ENCODE measurements around the gene TLNRD1.
A peak's percentile ranks its signal among the peaks of the same experiment; 100 is the strongest.

The TLNRD1 gene

DNA sequence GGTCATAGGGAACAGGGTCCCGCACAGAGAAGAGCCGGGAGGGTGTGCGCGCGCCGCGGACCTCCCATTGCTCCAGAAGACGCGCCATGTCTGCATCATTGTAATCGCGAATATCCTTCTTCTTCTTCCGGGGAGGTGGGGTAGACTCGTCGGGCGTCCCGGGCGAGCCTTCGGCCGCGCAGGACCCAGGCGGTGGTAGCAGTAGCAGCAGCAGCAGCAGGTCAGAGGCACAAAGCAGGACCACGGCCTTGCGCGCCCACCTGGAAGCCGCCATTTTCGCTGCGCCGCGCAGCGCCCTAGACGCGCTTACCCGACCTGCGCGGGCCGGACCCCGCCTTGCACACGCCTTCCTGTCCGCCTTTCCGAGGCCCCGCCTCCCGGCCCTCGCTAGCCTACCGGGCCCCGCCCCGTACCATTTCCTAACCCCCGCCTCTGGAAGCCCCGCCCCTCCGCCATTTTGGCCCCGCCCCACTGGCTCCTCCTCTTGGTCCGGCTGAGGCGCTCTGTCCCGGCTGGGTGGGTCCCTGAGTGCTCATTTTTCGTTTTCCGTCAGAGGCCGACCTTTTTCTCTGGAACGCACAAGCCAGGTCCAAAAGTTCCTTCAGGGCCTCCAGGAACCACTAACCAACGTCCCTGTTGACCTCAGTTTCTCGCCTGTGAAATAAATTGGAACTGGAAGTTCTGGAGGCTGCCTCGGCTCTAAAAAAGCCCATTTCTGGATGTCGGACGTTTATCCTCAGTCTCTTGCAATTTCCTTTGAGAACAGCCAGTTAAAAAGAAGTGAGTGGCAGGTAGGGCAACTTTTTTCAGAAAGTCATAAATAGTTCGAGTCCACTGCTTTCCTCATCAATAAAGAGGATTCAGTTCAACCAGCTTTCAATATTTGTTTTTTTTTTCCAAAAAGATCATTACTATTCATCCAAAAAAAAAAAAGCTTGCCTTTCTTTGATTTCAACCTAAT, 10.9 kb upstream of the TLNRD1 start, which contains the start of gene MESD:
Gene MESD (minus strand): TSS at position 302 of the 961 bp plus-strand sequence. CDS start 28 bp downstream, at position 274.
- Histone ChIP-seq H3K36me3 (ENCODE audit: control insufficient read depth, insufficient read depth, low read length) (no peaks in the 10 kb centered on the region), H3K4me3 (ENCODE audit: insufficient read depth, low read depth, low read length, poor library complexity, severe bottlenecking) (peak within 1 kb of the TSS; percentile 99), H3K9me3 (ENCODE audit: control insufficient read depth, low read length) (no peaks in the 10 kb centered on the region), H3K27me3 (replicated peaks; ENCODE audit: control insufficient read depth, insufficient read depth, low read length, poor library complexity, severe bottlenecking) (no peaks in the 10 kb centered on the region), H3K4me1 (ENCODE audit: control insufficient read depth, insufficient read depth, low read length, poor library complexity, severe bottlenecking) (peaks cover 14% of the 10 kb centered on the region), H3K27ac (ENCODE audit: insufficient read depth, low read length, poor library complexity, severe bottlenecking) (peak within 1 kb of the TSS; percentile 93)
- DNase-seq, result peak; percentile 91 to 96 (median 95)

DNA sequence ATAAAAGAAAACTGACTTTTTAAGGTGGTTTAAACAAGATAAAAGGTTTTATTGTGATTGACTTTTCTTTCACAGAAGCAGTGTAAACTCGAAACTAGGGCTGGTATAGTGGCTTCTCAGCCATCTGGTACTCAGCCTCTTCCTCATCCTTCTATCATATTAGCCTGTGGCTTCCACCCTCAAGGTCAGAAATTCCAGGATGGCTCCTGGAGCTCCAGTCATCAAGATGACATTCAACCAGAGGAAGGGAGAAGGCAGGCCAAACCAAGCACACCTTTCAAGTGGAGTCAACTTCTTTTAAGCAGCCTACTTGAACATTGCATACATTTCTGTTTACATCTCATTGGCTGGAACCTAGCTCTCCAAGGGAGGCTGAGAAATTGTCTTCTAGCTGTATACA, 9.8 kb upstream of the TLNRD1 start:
- Histone ChIP-seq H3K27me3 (replicated peaks; ENCODE audit: control insufficient read depth, insufficient read depth, low read length, poor library complexity, severe bottlenecking) (no peaks in the 10 kb centered on the region), H3K27ac (ENCODE audit: insufficient read depth, low read length, poor library complexity, severe bottlenecking) (no peak overlapping the region), H3K9me3 (ENCODE audit: control insufficient read depth, low read length) (no peaks in the 10 kb centered on the region), H3K4me3 (ENCODE audit: insufficient read depth, low read depth, low read length, poor library complexity, severe bottlenecking) (no peak overlapping the region), H3K4me1 (ENCODE audit: control insufficient read depth, insufficient read depth, low read length, poor library complexity, severe bottlenecking) (peaks cover 14% of the 10 kb centered on the region), H3K36me3 (ENCODE audit: control insufficient read depth, insufficient read depth, low read length) (no peaks in the 10 kb centered on the region)
- DNase-seq, result no peak

DNA sequence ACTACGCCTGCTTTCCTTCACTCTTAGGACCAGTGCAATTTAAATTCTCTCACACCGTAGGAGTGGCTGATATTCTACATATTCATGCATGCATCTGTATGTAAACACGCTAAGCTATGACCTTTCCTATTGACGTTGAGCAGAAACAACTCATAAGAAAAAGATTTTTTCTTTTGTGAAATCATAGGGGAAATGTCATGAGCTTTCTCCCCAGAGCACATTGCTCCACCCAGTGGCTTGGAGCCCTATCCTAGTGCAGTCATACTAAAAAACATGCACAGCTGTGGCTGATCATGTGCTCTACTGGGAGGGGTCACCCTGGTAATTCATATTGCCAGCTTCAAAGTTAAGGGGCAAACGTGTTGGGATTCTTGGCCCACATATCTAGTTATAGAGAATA, 9.3 kb upstream of the TLNRD1 start:
- Histone ChIP-seq H3K4me1 (ENCODE audit: control insufficient read depth, insufficient read depth, low read length, poor library complexity, severe bottlenecking) (peaks cover 14% of the 10 kb centered on the region), H3K9me3 (ENCODE audit: control insufficient read depth, low read length) (no peaks in the 10 kb centered on the region), H3K27me3 (replicated peaks; ENCODE audit: control insufficient read depth, insufficient read depth, low read length, poor library complexity, severe bottlenecking) (no peaks in the 10 kb centered on the region), H3K27ac (ENCODE audit: insufficient read depth, low read length, poor library complexity, severe bottlenecking) (no peak overlapping the region), H3K36me3 (ENCODE audit: control insufficient read depth, insufficient read depth, low read length) (no peaks in the 10 kb centered on the region), H3K4me3 (ENCODE audit: insufficient read depth, low read depth, low read length, poor library complexity, severe bottlenecking) (no peak overlapping the region)
- no peak for DNase-seq

DNA sequence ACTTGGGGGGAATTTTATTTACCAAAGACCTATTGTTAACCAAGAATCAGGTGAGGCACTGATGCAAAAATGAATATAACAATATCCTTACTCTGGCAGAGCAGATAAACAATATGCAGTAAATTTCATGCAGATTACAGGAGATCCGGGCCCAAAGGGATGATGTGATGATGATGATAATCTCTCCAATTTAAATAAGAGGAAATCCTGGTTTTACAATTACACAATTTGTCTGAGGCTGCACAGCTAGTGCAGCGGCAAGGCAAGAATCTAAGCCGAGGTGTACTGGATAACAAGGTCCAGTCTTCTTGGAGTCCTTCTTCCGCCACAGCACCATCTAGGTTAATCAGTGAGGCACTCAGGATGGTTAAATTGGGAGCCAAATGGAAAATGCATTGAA, 8.7 kb upstream of the TLNRD1 start:
- Histone ChIP-seq H3K36me3 (ENCODE audit: control insufficient read depth, insufficient read depth, low read length) (no peaks in the 10 kb centered on the region), H3K4me3 (ENCODE audit: insufficient read depth, low read depth, low read length, poor library complexity, severe bottlenecking) (no peak overlapping the region), H3K9me3 (ENCODE audit: control insufficient read depth, low read length) (no peaks in the 10 kb centered on the region), H3K27me3 (replicated peaks; ENCODE audit: control insufficient read depth, insufficient read depth, low read length, poor library complexity, severe bottlenecking) (no peaks in the 10 kb centered on the region), H3K4me1 (ENCODE audit: control insufficient read depth, insufficient read depth, low read length, poor library complexity, severe bottlenecking) (peaks cover 14% of the 10 kb centered on the region), H3K27ac (ENCODE audit: insufficient read depth, low read length, poor library complexity, severe bottlenecking) (no peak overlapping the region)
- DNase-seq, result no peak

DNA sequence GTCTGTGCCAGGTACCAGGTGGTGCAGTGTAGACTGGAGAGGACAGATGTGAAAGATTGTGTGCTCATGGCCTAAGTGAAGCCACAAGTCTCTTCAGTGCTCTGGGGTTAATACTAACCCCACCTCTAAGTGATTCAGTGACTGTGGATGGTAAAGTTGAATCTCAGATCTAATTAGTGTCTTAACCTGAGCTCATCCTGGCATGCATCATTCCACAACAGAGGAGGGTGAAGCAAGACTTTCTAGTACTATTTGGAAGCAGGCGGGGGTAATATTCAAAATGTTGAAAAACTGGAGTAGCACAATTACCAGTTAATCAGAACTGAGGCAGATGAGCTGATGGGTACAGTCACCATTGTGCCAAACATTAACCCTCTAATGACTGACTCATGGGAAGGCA, 8.3 kb upstream of the TLNRD1 start:
- DNase-seq, result no peak
- no peaks in the 10 kb centered on the region for H3K36me3 ChIP-seq (ENCODE audit: control insufficient read depth, insufficient read depth, low read length)
- no peak overlapping the region for H3K27ac ChIP-seq (ENCODE audit: insufficient read depth, low read length, poor library complexity, severe bottlenecking)
- peaks cover 14% of the 10 kb centered on the region for H3K4me1 ChIP-seq (ENCODE audit: control insufficient read depth, insufficient read depth, low read length, poor library complexity, severe bottlenecking)
- no peaks in the 10 kb centered on the region for H3K27me3 ChIP-seq (replicated peaks; ENCODE audit: control insufficient read depth, insufficient read depth, low read length, poor library complexity, severe bottlenecking)
- no peaks in the 10 kb centered on the region for H3K9me3 ChIP-seq (ENCODE audit: control insufficient read depth, low read length)
- no peak overlapping the region for H3K4me3 ChIP-seq (ENCODE audit: insufficient read depth, low read depth, low read length, poor library complexity, severe bottlenecking)

DNA sequence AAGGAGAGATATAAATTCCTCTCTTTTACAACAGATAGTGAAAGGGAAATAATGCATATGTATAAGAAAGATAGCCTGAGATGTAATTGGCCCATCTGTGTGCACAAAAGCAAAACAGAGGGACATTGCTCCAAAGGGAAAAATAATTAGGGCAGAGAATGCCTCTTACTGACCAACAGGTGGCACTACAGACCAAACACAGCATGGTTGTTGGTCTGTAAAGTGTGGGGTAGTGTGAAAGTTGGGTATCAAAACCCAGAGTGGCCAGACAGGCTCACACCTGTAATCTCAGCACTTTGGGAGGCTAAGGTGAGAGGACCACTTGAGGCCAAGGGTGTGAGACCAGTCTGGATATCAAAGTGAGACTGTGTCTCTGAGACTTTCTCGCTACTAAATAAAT, 4.5 kb upstream of the TLNRD1 start:
- Histone ChIP-seq H3K27me3 (replicated peaks; ENCODE audit: control insufficient read depth, insufficient read depth, low read length, poor library complexity, severe bottlenecking) (no peaks in the 10 kb centered on the region), H3K27ac (ENCODE audit: insufficient read depth, low read length, poor library complexity, severe bottlenecking) (no peak overlapping the region), H3K9me3 (ENCODE audit: control insufficient read depth, low read length) (no peaks in the 10 kb centered on the region), H3K36me3 (ENCODE audit: control insufficient read depth, insufficient read depth, low read length) (no peaks in the 10 kb centered on the region), H3K4me1 (ENCODE audit: control insufficient read depth, insufficient read depth, low read length, poor library complexity, severe bottlenecking) (peaks cover 11% of the 10 kb centered on the region), H3K4me3 (ENCODE audit: insufficient read depth, low read depth, low read length, poor library complexity, severe bottlenecking) (no peak overlapping the region)
- DNase-seq, result no peak

DNA sequence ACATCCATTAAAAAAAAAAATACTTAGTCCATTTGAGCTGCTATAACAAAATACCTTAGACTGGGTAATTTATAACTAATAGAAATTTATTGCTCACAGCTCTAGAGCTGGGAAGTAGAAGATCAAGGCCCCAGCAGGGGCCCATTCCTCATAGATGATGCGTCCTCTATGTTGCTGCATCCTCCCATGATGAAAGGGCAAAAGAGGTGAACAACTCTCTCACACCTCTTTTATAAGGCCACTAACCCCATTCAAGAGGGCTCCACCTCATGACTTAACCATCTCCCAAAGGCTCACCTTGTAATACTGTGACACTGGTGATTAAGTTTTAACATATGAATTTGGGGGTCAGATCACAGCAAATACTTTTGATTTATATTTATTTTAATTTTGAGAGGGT, 3.0 kb upstream of the TLNRD1 start:
- no peak for DNase-seq
- peaks cover 14% of the 10 kb centered on the region for H3K4me1 ChIP-seq (ENCODE audit: control insufficient read depth, insufficient read depth, low read length, poor library complexity, severe bottlenecking)
- no peak overlapping the region for H3K4me3 ChIP-seq (ENCODE audit: insufficient read depth, low read depth, low read length, poor library complexity, severe bottlenecking)
- H3K27me3 ChIP-seq (replicated peaks; ENCODE audit: control insufficient read depth, insufficient read depth, low read length, poor library complexity, severe bottlenecking), result no peaks in the 10 kb centered on the region
- H3K36me3 ChIP-seq (ENCODE audit: control insufficient read depth, insufficient read depth, low read length), result peaks cover under 1% of the 10 kb centered on the region
- no peak overlapping the region for H3K27ac ChIP-seq (ENCODE audit: insufficient read depth, low read length, poor library complexity, severe bottlenecking)
- no peaks in the 10 kb centered on the region for H3K9me3 ChIP-seq (ENCODE audit: control insufficient read depth, low read length)

DNA sequence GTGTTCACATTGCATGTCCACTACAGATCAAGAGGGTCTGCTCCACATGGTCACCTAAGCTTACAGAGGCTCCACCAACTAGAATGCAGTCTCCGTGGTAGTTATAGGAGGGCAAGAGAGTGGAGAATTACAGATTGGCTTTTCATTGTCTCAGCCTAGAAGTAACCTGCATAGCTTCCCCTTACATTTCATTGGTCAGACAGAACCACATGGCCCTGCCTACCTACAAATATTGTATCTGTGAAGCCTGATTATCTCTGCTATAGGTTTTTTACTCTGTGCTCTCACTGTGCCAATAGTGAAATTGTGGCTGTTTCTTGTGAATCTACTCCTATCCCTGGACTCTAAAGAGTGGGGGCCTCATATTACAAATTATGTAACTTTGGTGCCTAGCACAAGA, 2.5 kb upstream of the TLNRD1 start:
- Histone ChIP-seq H3K36me3 (ENCODE audit: control insufficient read depth, insufficient read depth, low read length) (peaks cover 6% of the 10 kb centered on the region), H3K4me3 (ENCODE audit: insufficient read depth, low read depth, low read length, poor library complexity, severe bottlenecking) (no peak overlapping the region), H3K27me3 (replicated peaks; ENCODE audit: control insufficient read depth, insufficient read depth, low read length, poor library complexity, severe bottlenecking) (no peaks in the 10 kb centered on the region), H3K27ac (ENCODE audit: insufficient read depth, low read length, poor library complexity, severe bottlenecking) (no peak overlapping the region), H3K4me1 (ENCODE audit: control insufficient read depth, insufficient read depth, low read length, poor library complexity, severe bottlenecking) (peaks cover 20% of the 10 kb centered on the region), H3K9me3 (ENCODE audit: control insufficient read depth, low read length) (no peaks in the 10 kb centered on the region)
- no peak for DNase-seq

DNA sequence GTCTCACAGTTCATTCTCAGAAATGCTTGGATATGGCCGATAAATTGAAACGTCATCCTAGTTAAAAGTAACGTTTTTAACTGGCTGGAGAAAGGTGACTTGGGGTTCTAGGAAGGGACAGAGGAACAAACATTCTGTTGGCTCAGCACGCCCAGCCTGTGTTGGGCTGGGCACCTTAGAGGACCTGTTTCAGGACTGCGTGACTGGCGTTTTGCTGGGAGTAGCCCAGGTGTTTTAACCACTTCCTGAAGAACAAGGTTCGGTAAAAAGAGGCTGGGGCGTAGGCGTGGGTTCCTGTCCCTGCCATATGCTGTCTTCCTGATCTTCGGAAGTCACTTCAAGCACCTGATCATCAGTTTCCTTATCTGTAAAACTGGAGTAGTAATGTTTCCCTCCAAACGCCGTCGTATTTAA, 1.1 kb upstream of the TLNRD1 start:
- Histone ChIP-seq H3K4me3 (ENCODE audit: insufficient read depth, low read depth, low read length, poor library complexity, severe bottlenecking) (peak overlapping the region; percentile 80), H3K27me3 (replicated peaks; ENCODE audit: control insufficient read depth, insufficient read depth, low read length, poor library complexity, severe bottlenecking) (no peaks in the 10 kb centered on the region), H3K36me3 (ENCODE audit: control insufficient read depth, insufficient read depth, low read length) (peaks cover 8% of the 10 kb centered on the region), H3K4me1 (ENCODE audit: control insufficient read depth, insufficient read depth, low read length, poor library complexity, severe bottlenecking) (peaks cover 29% of the 10 kb centered on the region), H3K27ac (ENCODE audit: insufficient read depth, low read length, poor library complexity, severe bottlenecking) (peak overlapping the region; percentile 93), H3K9me3 (ENCODE audit: control insufficient read depth, low read length) (no peaks in the 10 kb centered on the region)
- peak; percentile 45 to 49 (median 48) for DNase-seq

DNA sequence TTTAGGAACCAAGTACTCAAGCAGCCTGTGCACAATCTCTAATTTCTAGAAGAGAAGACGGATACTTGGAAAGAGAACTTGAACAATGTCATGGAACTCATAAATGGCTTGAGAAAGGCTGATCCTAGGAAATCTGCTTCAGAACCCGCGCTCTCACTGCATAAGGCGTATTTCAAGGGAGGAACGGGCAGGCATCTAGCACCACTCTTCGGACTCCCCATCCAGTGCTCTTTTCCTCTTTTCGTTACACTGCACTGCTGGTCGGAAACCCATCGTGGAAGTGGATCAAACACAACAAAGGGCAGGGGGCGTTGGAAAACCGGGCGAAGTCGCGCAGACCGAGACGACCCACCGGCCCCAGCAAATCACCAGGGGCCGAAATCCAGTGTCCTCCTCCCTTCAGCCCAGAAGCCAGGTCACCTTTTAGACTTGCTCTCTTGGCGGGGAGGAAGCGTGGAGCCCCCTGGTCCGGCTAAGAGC, 539 bp upstream of the TLNRD1 start:
- H3K4me1 ChIP-seq (ENCODE audit: control insufficient read depth, insufficient read depth, low read length, poor library complexity, severe bottlenecking), result peaks cover 32% of the 10 kb centered on the region

More for the DNA sequence above, 539 bp upstream of the TLNRD1 start:
- H3K27me3 ChIP-seq (replicated peaks; ENCODE audit: control insufficient read depth, insufficient read depth, low read length, poor library complexity, severe bottlenecking), result no peaks in the 10 kb centered on the region
- H3K4me3 ChIP-seq (ENCODE audit: insufficient read depth, low read depth, low read length, poor library complexity, severe bottlenecking), result peak overlapping the region; percentile 80
- H3K27ac ChIP-seq (ENCODE audit: insufficient read depth, low read length, poor library complexity, severe bottlenecking), result peak overlapping the region; percentile 93
- DNase-seq, result no peak
- H3K9me3 ChIP-seq (ENCODE audit: control insufficient read depth, low read length), result no peaks in the 10 kb centered on the region
- H3K36me3 ChIP-seq (ENCODE audit: control insufficient read depth, insufficient read depth, low read length), result peaks cover 8% of the 10 kb centered on the region

Data from effector memory CD4-positive, alpha-beta T cell (primary cell).